ENCODE results near the gene ERI3. TPM values are rescaled to one million over a fixed set of nuclear protein-coding genes. Genes with fewer than 3 reads are reported as not detected.

The ERI3 gene
- total and polyA plus RNA-seq, 2 of the 13 experiments (the other 11 are each of a cell fraction or from before 2014, with no cell fraction given) = 35.6 to 35.9 TPM

- TF ChIP-seq ZNF501 (CRISPR knock-in tag; IDR thresholded peaks at IDR 0.05) (peak; percentile 43; the same call in 1 of the 2 replicates), CTCF (CRISPR knock-in tag; IDR thresholded peaks at IDR 0.05) (peak; percentile 89), YY1 (IDR thresholded peaks at IDR 0.05; ENCODE audit: insufficient read depth, insufficient replicate concordance, low read depth, low read length) (no peak), ZNF788 (CRISPR knock-in tag; IDR thresholded peaks at IDR 0.05; ENCODE audit: borderline replicate concordance) (no peak), ZNF317 (CRISPR knock-in tag; IDR thresholded peaks at IDR 0.05) (no peak), HNF1B (CRISPR knock-in tag; IDR thresholded peaks at IDR 0.05) (0 out of 2 replicates have a peak, but pooled peaks have one; percentile 15), THAP11 (CRISPR knock-in tag; IDR thresholded peaks at IDR 0.05) (0 out of 2 replicates have a peak, but pooled peaks have one; percentile 21), ZNF614 (CRISPR knock-in tag; IDR thresholded peaks at IDR 0.05; ENCODE audit: borderline replicate concordance) (no peak), ARID3A (IDR thresholded peaks at IDR 0.05; ENCODE audit: low read depth, low read length) (0 out of 2 replicates have a peak, but pooled peaks have one; percentile 12), ERF (CRISPR knock-in tag; IDR thresholded peaks at IDR 0.05) (no peak), KDM3A (CRISPR knock-in tag; IDR thresholded peaks at IDR 0.05; ENCODE audit: low read depth) (no peak), ZNF543 (CRISPR knock-in tag; IDR thresholded peaks at IDR 0.05) (no peak), ZXDC (CRISPR knock-in tag; IDR thresholded peaks at IDR 0.05) (no peak), TP53 (CRISPR knock-in tag; conservative IDR thresholded peaks at IDR 0.05) (no peak), TARDBP (CRISPR knock-in tag; IDR thresholded peaks at IDR 0.05) (no peak), ZNF432 (CRISPR knock-in tag; IDR thresholded peaks at IDR 0.05; ENCODE audit: borderline replicate concordance) (no peak), NCOA5 (CRISPR knock-in tag; IDR thresholded peaks at IDR 0.05) (no peak), ZNF879 (CRISPR knock-in tag; IDR thresholded peaks at IDR 0.05) (no peak), ZNF703 (CRISPR knock-in tag; IDR thresholded peaks at IDR 0.05; ENCODE audit: borderline replicate concordance) (no peak), NAIF1 (CRISPR knock-in tag; IDR thresholded peaks at IDR 0.05; ENCODE audit: borderline replicate concordance) (no peak)
Measured at GRCh38 chr1:44377925-44378784, 23.1 kb upstream of the ERI3 start (continued).
